A549 (cell line): ENCODE measurements around the gene MLKL.

Experiments used
- CTCF ChIP-seq: fragments of >200 bp; sonication (Bioruptor Twin); formaldehyde crosslinking; IDR thresholded peaks from 3 replicates; pipeline ENCODE4 v1.5.1; 2016
- EP300 ChIP-seq, 2 experiments: fragments of >200 bp; sonication (Bioruptor Twin); formaldehyde crosslinking; IDR thresholded peaks; 2 replicates in 1 of 2; 3 replicates in 1 of 2; pipeline ENCODE4 v1.6.1; 2016 to 2017
- HOXA7 ChIP-seq: fragments of 250-450 bp; sonication (Bioruptor Pico); IDR thresholded peaks from 2 replicates; pipeline ENCODE4 v1.5.0; 2020; ENCODE audit warnings: mild to moderate bottlenecking, moderate library complexity
- JUN ChIP-seq, 2 experiments: fragments of >200 bp; sonication (Bioruptor Twin); formaldehyde crosslinking; IDR thresholded peaks; 2 replicates in 1 of 2; 3 replicates in 1 of 2; pipeline ENCODE4 v1.6.1; 2016 to 2017
- JUNB ChIP-seq: fragments of >200 bp; sonication (Bioruptor Twin); formaldehyde crosslinking; IDR thresholded peaks from 2 replicates; pipeline ENCODE4 v1.6.1; 2016
- POLR2A ChIP-seq: IDR thresholded peaks from 2 replicates; pipeline ENCODE4 v1.6.1; 2012; ENCODE audit warnings: mild to moderate bottlenecking, low read length
- RAD21 ChIP-seq, 2 experiments: fragments of >200 bp in 1 of 2; sonication (Bioruptor Twin) in 1 of 2; formaldehyde crosslinking in 1 of 2; IDR thresholded peaks in 1 of 2; conservative IDR thresholded peaks in 1 of 2; 2 replicates in 1 of 2; 3 replicates in 1 of 2; pipeline ENCODE4 v1.6.1; 2012 to 2018; ENCODE audit warnings: inconsistent platforms in 1 of 2
- TF ChIP-seq, protein P1 (sequence below): IDR thresholded peaks from 2 replicates; pipeline ENCODE4 v1.6.1; 2012

DNA sequence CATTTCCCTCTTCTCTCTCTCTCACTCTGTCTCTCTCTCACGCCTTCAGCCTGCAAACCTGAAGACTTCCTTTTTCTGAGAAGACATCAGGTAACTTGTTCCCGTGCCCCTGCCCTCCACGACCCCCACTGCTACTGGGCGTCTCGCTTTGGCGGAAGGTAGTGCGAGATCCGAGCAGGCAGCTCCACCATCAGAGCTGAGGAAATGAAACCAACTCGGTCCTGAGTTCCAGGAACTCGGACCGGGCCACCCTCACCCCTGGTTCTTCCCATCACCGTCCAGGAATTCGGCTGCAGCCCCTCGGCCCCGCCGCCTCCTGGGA is 585 bp downstream of the MLKL start:
- no peak; a peak in 1 of 5 replicates for TF ChIP-seq JUN (IDR thresholded peaks at IDR 0.05)
- no peak for TF ChIP-seq CTCF
- TF ChIP-seq RAD21 (conservative IDR thresholded peaks at IDR 0.05 in 1 of 2, IDR thresholded peaks at IDR 0.05 in 1 of 2): no peak
- TF ChIP-seq POLR2A: no peak; the same call in 1 of the 2 replicates
- TF ChIP-seq, protein P1, sequence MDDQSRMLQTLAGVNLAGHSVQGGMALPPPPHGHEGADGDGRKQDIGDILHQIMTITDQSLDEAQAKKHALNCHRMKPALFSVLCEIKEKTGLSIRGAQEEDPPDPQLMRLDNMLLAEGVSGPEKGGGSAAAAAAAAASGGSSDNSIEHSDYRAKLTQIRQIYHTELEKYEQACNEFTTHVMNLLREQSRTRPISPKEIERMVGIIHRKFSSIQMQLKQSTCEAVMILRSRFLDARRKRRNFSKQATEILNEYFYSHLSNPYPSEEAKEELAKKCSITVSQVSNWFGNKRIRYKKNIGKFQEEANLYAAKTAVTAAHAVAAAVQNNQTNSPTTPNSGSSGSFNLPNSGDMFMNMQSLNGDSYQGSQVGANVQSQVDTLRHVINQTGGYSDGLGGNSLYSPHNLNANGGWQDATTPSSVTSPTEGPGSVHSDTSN: no peak
- no peak for TF ChIP-seq JUNB
- TF ChIP-seq EP300 (IDR thresholded peaks at IDR 0.05): no peak
- no peak for TF ChIP-seq HOXA7 (CRISPR knock-in tag)
